Measurements from ENCODE around the gene DBH. TPM values are rescaled to one million over a fixed set of nuclear protein-coding genes. Genes with fewer than 3 reads are reported as not detected.

DBH gene
- total and polyA plus RNA-seq, 8 donors = 0.08 to 2.2 (median 1.3) TPM

DNA sequence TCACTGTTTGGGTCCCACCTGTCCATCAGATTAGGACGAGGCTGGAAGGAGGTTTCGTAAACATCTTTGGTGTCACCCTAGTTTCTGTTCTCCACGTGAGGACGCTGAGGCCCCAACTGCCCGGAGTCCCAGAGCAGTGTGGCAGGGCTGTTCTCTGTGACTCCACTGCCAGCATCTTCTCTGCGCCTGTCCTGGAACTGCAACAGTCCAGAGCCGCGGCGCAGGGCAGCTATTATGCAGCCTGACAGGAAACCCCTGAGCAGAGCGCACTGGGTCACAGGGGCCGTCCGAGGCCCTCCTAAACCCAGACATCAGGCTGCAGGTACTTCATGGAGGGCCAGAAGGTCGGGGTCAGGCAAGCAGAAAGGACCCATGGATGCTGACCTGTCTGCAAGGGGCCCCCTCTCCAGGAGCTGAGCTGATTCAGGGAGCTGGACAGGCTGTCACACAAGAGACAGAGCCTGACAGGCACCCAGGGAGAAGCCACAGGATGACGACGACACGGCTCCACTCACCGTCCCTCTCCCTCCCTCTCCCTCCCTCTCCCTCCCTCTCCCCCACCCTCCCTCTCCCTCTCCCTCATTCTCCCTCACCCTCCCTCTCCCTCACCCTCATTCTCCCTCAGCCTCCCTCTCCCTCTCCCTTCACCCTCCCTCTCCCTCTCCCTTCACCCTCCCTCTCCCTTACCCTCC lies 31.7 kb downstream of the DBH start:
- H3K4me1 ChIP-seq = no peaks in the 10 kb centered on the region
- no peaks in the 10 kb centered on the region for H3K9me3 ChIP-seq
- no peak overlapping the region for H3K4me3 ChIP-seq
- intact Hi-C loops (cut with DNase I) = no loop called here
- DNase-seq = no peak
- no peak for ATAC-seq
- no peaks in the 10 kb centered on the region for H3K36me3 ChIP-seq
- TF ChIP-seq, protein P1, sequence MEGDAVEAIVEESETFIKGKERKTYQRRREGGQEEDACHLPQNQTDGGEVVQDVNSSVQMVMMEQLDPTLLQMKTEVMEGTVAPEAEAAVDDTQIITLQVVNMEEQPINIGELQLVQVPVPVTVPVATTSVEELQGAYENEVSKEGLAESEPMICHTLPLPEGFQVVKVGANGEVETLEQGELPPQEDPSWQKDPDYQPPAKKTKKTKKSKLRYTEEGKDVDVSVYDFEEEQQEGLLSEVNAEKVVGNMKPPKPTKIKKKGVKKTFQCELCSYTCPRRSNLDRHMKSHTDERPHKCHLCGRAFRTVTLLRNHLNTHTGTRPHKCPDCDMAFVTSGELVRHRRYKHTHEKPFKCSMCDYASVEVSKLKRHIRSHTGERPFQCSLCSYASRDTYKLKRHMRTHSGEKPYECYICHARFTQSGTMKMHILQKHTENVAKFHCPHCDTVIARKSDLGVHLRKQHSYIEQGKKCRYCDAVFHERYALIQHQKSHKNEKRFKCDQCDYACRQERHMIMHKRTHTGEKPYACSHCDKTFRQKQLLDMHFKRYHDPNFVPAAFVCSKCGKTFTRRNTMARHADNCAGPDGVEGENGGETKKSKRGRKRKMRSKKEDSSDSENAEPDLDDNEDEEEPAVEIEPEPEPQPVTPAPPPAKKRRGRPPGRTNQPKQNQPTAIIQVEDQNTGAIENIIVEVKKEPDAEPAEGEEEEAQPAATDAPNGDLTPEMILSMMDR (IDR thresholded peaks at IDR 0.05) = no peak
- no peak overlapping the region for H3K27ac ChIP-seq
- H3K27me3 ChIP-seq = no peaks in the 10 kb centered on the region

GRCh38 chr9:133669182-133669801 lies 33.1 kb downstream of the DBH start:
- ATAC-seq = no peak
- DNase-seq = no peak
- H3K27ac ChIP-seq = no peak overlapping the region

DNA sequence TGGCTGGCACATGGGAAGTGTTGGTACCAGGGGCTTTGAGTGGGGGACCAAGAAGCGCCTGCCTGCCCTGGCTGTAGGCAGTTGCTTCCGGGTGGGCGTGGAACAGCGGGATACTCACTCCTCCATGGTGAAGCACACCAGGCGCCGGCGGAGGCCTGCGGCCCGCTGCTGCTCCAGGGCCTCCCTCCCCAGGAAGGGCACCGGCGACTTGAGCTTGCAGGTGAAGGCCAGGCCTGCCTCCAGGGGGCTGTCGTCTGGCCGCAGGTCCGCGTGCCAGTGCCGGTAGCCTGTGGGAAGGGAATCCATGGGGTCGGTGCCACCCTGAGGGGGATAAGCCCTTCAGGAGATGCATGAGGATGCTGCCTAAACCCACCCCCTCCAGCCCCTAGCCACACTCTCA lies 34.3 kb downstream of the DBH start:
- intact Hi-C loops (cut with DNase I) = no loop called here
- TF ChIP-seq, protein P1 (IDR thresholded peaks at IDR 0.05) = no peak

More at GRCh38 chr9:133669182-133669801, 33.1 kb downstream of the DBH start:
- Histone ChIP-seq H3K36me3 (no peaks in the 10 kb centered on the region), H3K4me1 (no peaks in the 10 kb centered on the region), H3K4me3 (no peak overlapping the region), H3K9me3 (no peaks in the 10 kb centered on the region), H3K27me3 (no peaks in the 10 kb centered on the region)
- TF ChIP-seq, protein P1 (IDR thresholded peaks at IDR 0.05) = no peak
- intact Hi-C loops (cut with DNase I) = no loop called here

GRCh38 chr9:133671371-133671770 lies 35.2 kb downstream of the DBH start:
- DNase-seq (no peak), ATAC-seq (no peak)
- no peak overlapping the region for H3K27ac ChIP-seq
- H3K36me3 ChIP-seq = no peaks in the 10 kb centered on the region
- H3K4me1 ChIP-seq = no peaks in the 10 kb centered on the region
- no peak overlapping the region for H3K4me3 ChIP-seq
- H3K27me3 ChIP-seq = no peaks in the 10 kb centered on the region
- no peaks in the 10 kb centered on the region for H3K9me3 ChIP-seq
- TF ChIP-seq, protein P1 (IDR thresholded peaks at IDR 0.05) = no peak
- intact Hi-C loops (cut with DNase I) = no loop called here

More for the DNA sequence above, 34.3 kb downstream of the DBH start:
- no peak overlapping the region for H3K27ac ChIP-seq
- ATAC-seq (no peak), DNase-seq (no peak)
- no peaks in the 10 kb centered on the region for H3K9me3 ChIP-seq
- no peaks in the 10 kb centered on the region for H3K4me1 ChIP-seq
- H3K27me3 ChIP-seq = no peaks in the 10 kb centered on the region
- no peaks in the 10 kb centered on the region for H3K36me3 ChIP-seq
- H3K4me3 ChIP-seq = no peak overlapping the region

- H3K4me1 ChIP-seq = no peaks in the 10 kb centered on the region
- DNase-seq (peak in 1 of 4 donors; percentile 50), ATAC-seq (no peak)
- no peak overlapping the region for H3K27ac ChIP-seq
- no peak overlapping the region for H3K4me3 ChIP-seq
- H3K9me3 ChIP-seq = no peaks in the 10 kb centered on the region
- intact Hi-C loops (cut with DNase I) = no loop called here
- H3K27me3 ChIP-seq = no peaks in the 10 kb centered on the region
- H3K36me3 ChIP-seq = no peaks in the 10 kb centered on the region
- TF ChIP-seq, protein P1 (IDR thresholded peaks at IDR 0.05) = no peak
These were observed 36.5 kb downstream of the DBH start for GRCh38 chr9:133672503-133673257.
